CD4-positive, alpha-beta T cell treated with Interleukin-4 for 1 hour (primary cell): ENCODE measurements around the gene CALM1.
A peak's percentile ranks its signal among the peaks of the same experiment; 100 is the strongest.
"Not testable (repeated sequence)": the region's sequence is repeated elsewhere in the genome, so short reads cannot be mapped to it uniquely, and the experiment has no call there.

Source experiments
- DNase-seq, 2 donors: peaks; one replicate each; pipeline ENCODE4 v3.0.0-alpha.2; 2020 to 2022

Gene CALM1

GRCh38 chr14:90383731-90384542 lies 12.9 kb upstream of the CALM1 start:
- DNase-seq, result peak; percentile 63 to 71

GRCh38 chr14:90384543-90384911 lies 12.3 kb upstream of the CALM1 start:
- peak; percentile 32 to 78 for DNase-seq

- no peak for DNase-seq
Observed at GRCh38 chr14:90386321-90386720, 10.5 kb upstream of the CALM1 start.

- no peak for DNase-seq
Observed at GRCh38 chr14:90387206-90387760, 9.5 kb upstream of the CALM1 start.

GRCh38 chr14:90388437-90388836 lies 8.4 kb upstream of the CALM1 start:
- no peak for DNase-seq

- DNase-seq, result no peak
Observed at GRCh38 chr14:90388982-90389381, 7.8 kb upstream of the CALM1 start.

GRCh38 chr14:90393966-90394365 lies 2.9 kb upstream of the CALM1 start:
- DNase-seq, result no peak

- DNase-seq, result not testable (repeated sequence)
Observed at GRCh38 chr14:90394782-90395181, 2.0 kb upstream of the CALM1 start.

GRCh38 chr14:90397425-90398314 lies 841 bp downstream of the CALM1 start:
- peak; percentile 67 to 81 for DNase-seq

GRCh38 chr14:90398315-90398839 lies 1.5 kb downstream of the CALM1 start:
- DNase-seq, result peak; percentile 74 to 77

- no peak for DNase-seq
Observed at GRCh38 chr14:90398841-90399540, 2.2 kb downstream of the CALM1 start.

- peak; percentile 92 for DNase-seq
Observed at GRCh38 chr14:90399541-90400444, 3.0 kb downstream of the CALM1 start.

GRCh38 chr14:90400904-90401561 lies 4.2 kb downstream of the CALM1 start:
- DNase-seq, result no peak

GRCh38 chr14:90402016-90402415 lies 5.2 kb downstream of the CALM1 start:
- DNase-seq, result peak in 1 of 2 donors; percentile 25

GRCh38 chr14:90403065-90403464 lies 6.2 kb downstream of the CALM1 start:
- DNase-seq, result no peak

GRCh38 chr14:90405101-90405500 lies 8.3 kb downstream of the CALM1 start:
- no peak for DNase-seq

- no peak for DNase-seq
Observed at GRCh38 chr14:90405755-90406154, 8.9 kb downstream of the CALM1 start.

GRCh38 chr14:90406384-90406798 lies 9.6 kb downstream of the CALM1 start:
- no peak for DNase-seq

GRCh38 chr14:90407230-90407629 lies 10.4 kb downstream of the CALM1 start:
- no peak for DNase-seq

- DNase-seq, result no peak
Observed at GRCh38 chr14:90408713-90409112, 11.9 kb downstream of the CALM1 start.

GRCh38 chr14:90409209-90409730 lies 12.4 kb downstream of the CALM1 start:
- no peak for DNase-seq
